ENCODE measurements around the gene CDK5RAP2. TPM values are rescaled to one million over a fixed set of nuclear protein-coding genes. Genes with fewer than 3 reads are reported as not detected.

The CDK5RAP2 gene
- total RNA-seq, 4 donors from 2014 or later: 27.3 to 158 (median 45.1) TPM

- Histone ChIP-seq H3K27ac (no peak overlapping the region), H3K4me3 (no peak overlapping the region), H3K9me3 (no peaks in the 10 kb centered on the region), H3K36me3 (peaks cover 0 to 76% (median 4%) of the 10 kb centered on the region in 3 donors), H3K4me1 (no peaks in the 10 kb centered on the region), H3K27me3 (no peaks in the 10 kb centered on the region)
- TF ChIP-seq CTCF (IDR thresholded peaks at IDR 0.05): no peak
- TF ChIP-seq POLR2A (IDR thresholded peaks at IDR 0.05): no peak
- DNase-seq: no peak
Measured at GRCh38 chr9:120399940-120400339, 180.0 kb downstream of the CDK5RAP2 start.

- TF ChIP-seq POLR2A (IDR thresholded peaks at IDR 0.05) (no peak), CTCF (IDR thresholded peaks at IDR 0.05) (no peak)
- Histone ChIP-seq H3K9me3 (no peaks in the 10 kb centered on the region), H3K27ac (no peak overlapping the region), H3K27me3 (no peaks in the 10 kb centered on the region), H3K36me3 (peaks cover 0 to 75% (median 4%) of the 10 kb centered on the region in 3 donors), H3K4me3 (no peak overlapping the region), H3K4me1 (no peaks in the 10 kb centered on the region)
- DNase-seq: no peak
Measured at GRCh38 chr9:120398286-120398685, 181.7 kb downstream of the CDK5RAP2 start.

- no peak for DNase-seq
- peaks cover 0 to 75% (median 4%) of the 10 kb centered on the region in 3 donors for H3K36me3 ChIP-seq
- no peaks in the 10 kb centered on the region for H3K9me3 ChIP-seq
- H3K4me1 ChIP-seq: no peaks in the 10 kb centered on the region
- TF ChIP-seq POLR2A (IDR thresholded peaks at IDR 0.05) (no peak), CTCF (IDR thresholded peaks at IDR 0.05) (no peak)
- no peak overlapping the region for H3K4me3 ChIP-seq
- H3K27me3 ChIP-seq: no peaks in the 10 kb centered on the region
- H3K27ac ChIP-seq: no peak overlapping the region
Measured at GRCh38 chr9:120397453-120397852, 182.5 kb downstream of the CDK5RAP2 start.

DNA sequence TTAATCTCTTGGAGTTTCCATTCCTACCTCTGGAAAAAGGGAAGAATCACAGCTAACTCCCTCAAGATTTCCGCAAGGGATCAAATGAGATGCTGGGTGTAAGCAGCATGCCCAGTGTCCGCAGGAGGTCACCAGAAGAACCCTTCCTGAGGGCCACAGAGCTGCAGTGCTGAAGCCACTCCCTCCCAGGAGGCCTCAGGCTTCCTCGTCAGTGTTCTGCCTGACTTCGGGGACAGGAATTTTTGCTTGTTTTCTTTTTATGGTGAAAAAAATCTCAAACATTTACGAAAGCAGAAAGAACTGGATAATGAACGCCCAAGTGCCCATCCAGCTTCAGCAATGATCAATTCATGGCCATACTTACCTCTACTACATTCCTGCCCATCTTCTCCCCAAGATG lies 183.0 kb downstream of the CDK5RAP2 start:
- H3K9me3 ChIP-seq: no peaks in the 10 kb centered on the region
- no peaks in the 10 kb centered on the region for H3K4me1 ChIP-seq
- no peak overlapping the region for H3K27ac ChIP-seq
- TF ChIP-seq POLR2A (IDR thresholded peaks at IDR 0.05): no peak
- TF ChIP-seq CTCF (IDR thresholded peaks at IDR 0.05): no peak
- H3K36me3 ChIP-seq: peaks cover 0 to 74% (median 4%) of the 10 kb centered on the region in 3 donors
- DNase-seq: no peak
- no peaks in the 10 kb centered on the region for H3K27me3 ChIP-seq
- no peak overlapping the region for H3K4me3 ChIP-seq

DNA sequence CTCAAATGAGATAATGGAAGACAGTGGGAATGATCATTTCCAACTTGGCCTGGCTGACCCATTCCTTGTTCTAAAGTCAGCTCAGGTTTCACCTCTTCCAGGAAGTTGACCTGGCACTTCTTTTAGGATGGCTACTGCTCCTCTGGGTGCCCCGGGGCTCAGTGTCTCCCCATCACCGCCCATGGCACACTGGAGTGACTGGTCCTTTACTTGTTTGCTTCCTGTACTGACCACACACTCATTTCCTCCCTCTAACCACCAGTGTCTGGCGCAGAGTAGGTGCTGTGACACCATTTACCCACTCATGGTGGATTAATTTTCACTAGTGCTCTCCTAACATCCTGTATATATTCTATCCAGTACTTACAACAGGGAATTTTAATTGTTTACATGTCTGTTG lies 183.5 kb downstream of the CDK5RAP2 start:
- no peak overlapping the region for H3K4me3 ChIP-seq
- H3K9me3 ChIP-seq: no peaks in the 10 kb centered on the region
- no peaks in the 10 kb centered on the region for H3K27me3 ChIP-seq
- no peak for DNase-seq
- no peaks in the 10 kb centered on the region for H3K4me1 ChIP-seq
- H3K36me3 ChIP-seq: peaks cover 0 to 73% (median 4%) of the 10 kb centered on the region in 3 donors
- H3K27ac ChIP-seq: no peak overlapping the region
- TF ChIP-seq POLR2A (IDR thresholded peaks at IDR 0.05): no peak
- no peak for TF ChIP-seq CTCF (IDR thresholded peaks at IDR 0.05)

DNA sequence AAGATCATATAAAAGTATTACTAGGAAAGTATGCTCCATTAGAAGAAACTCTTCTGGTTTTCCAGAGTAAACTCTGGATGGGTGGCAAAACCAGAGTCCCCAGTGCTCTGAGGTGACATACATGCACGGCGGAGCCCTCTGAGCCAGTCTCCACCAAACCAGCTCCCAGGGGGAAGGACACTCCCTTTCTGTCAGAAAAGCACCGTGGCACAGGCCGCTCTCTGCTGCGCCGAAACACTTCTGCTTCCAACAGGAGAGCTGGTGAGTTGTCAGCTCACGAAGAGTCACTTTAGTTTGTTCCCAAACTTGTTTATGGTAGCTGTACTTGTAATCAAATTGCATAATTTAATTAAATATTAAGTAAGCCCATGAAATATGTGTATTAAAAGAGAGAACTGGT lies 184.6 kb downstream of the CDK5RAP2 start:
- Histone ChIP-seq H3K27me3 (no peaks in the 10 kb centered on the region), H3K9me3 (no peaks in the 10 kb centered on the region), H3K4me1 (no peaks in the 10 kb centered on the region), H3K27ac (no peak overlapping the region), H3K4me3 (no peak overlapping the region), H3K36me3 (peaks cover 0 to 73% (median 4%) of the 10 kb centered on the region in 3 donors)
- TF ChIP-seq CTCF (IDR thresholded peaks at IDR 0.05): no peak
- no peak for TF ChIP-seq POLR2A (IDR thresholded peaks at IDR 0.05)
- DNase-seq: no peak

All from Peyer's patch (tissue), 4 donors.